SK-N-SH (cell line): Measurements from ENCODE around the gene PRKCA. TPM values are rescaled to one million over a fixed set of nuclear protein-coding genes. Genes with fewer than 3 reads are reported as not detected.
"Not testable (repeated sequence)": the region's sequence is repeated elsewhere in the genome, so short reads cannot be mapped to it uniquely, and the experiment has no call there.

ENCODE experiments used
- CTCF ChIA-PET: fragments of 300-600, 350-600 bp; formaldehyde crosslinking; extraction: SDS; loops from one replicate; lab custom pipeline; 2021; lab: Yijun Ruan, JAX
- POLR2A ChIA-PET: fragments of 350-600 bp; sonication (Branson Sonifier 250); formaldehyde crosslinking; extraction: SDS; loops from one replicate; lab custom pipeline; 2020; ENCODE audit warnings: antibody characterized with exemption, inconsistent platforms; lab: Yijun Ruan, JAX
- DNase-seq: peaks from one replicate; pipeline ENCODE4 v3.0.0; 2012
- H2AFZ ChIP-seq: fragments of 200-600 bp; sonication (generic); 2 replicates; pipeline ENCODE4 v1.8.1; 2016; ENCODE audit warnings: antibody characterized with exemption, mild to moderate bottlenecking, low read depth
- H3F3A ChIP-seq: fragments of 200-600 bp; sonication (generic); replicated peaks from 2 replicates; pipeline ENCODE3; 2016; ENCODE audit warnings: antibody characterized with exemption, mild to moderate bottlenecking; ENCODE audit not compliant: insufficient read depth
- H3K27ac ChIP-seq, 2 experiments: fragments of 200-500 bp in 1 of 2; fragments of 200-600 bp in 1 of 2; sonication (Bioruptor generic) in 1 of 2; sonication (generic), shearing (Covaris generic) in 1 of 2; 2 replicates each; pipeline versions ENCODE4 v1.5.1 to v1.6.1; 2014 to 2016; ENCODE audit warnings: low read depth in 2 of 2, inconsistent platforms in 1 of 2, low read length in 1 of 2, mild to moderate bottlenecking in 1 of 2, mixed read lengths in 1 of 2
- H3K27me3 ChIP-seq: fragments of 200-600 bp; sonication (generic), shearing (Covaris generic); 2 replicates; pipeline ENCODE4 v1.6.1; 2016; ENCODE audit warnings: mixed run types; ENCODE audit not compliant: insufficient read depth
- H3K36me3 ChIP-seq, 2 experiments: fragments of 200-500 bp in 1 of 2; fragments of 200-600 bp in 1 of 2; sonication (Bioruptor generic) in 1 of 2; sonication (generic) in 1 of 2; replicated peaks in 1 of 2; 2 replicates each; pipeline versions ENCODE3 to v1.5.1; 2014 to 2016; ENCODE audit warnings: low read length in 1 of 2, mild to moderate bottlenecking in 1 of 2; ENCODE audit not compliant: insufficient read depth in 2 of 2, control insufficient read depth in 1 of 2
- H3K4me1 ChIP-seq, 2 experiments: fragments of 200-500 bp in 1 of 2; fragments of 200-600 bp in 1 of 2; sonication (Bioruptor generic) in 1 of 2; sonication (generic), shearing (Covaris generic) in 1 of 2; 2 replicates each; pipeline versions ENCODE4 v1.5.1 to v1.6.1; 2014 to 2016; ENCODE audit warnings: low read depth in 1 of 2, low read length in 1 of 2, mixed run types in 1 of 2; ENCODE audit not compliant: insufficient read depth in 2 of 2, control insufficient read depth in 1 of 2
- H3K4me2 ChIP-seq: fragments of 200-600 bp; sonication (generic), shearing (Covaris generic); 2 replicates; pipeline ENCODE4 v1.6.1; 2017; ENCODE audit warnings: mixed run types
- H3K4me3 ChIP-seq, 2 experiments: fragments of 200-500 bp in 1 of 2; fragments of 200-600 bp in 1 of 2; sonication (Bioruptor generic) in 1 of 2; sonication (generic), shearing (Covaris generic) in 1 of 2; 2 replicates each; pipeline versions ENCODE4 v1.5.1 to v1.8.1; 2014 to 2016; ENCODE audit warnings: low read depth in 2 of 2, inconsistent platforms in 1 of 2, low read length in 1 of 2, mild to moderate bottlenecking in 1 of 2, mixed read lengths in 1 of 2, moderate library complexity in 1 of 2
- H3K79me2 ChIP-seq: fragments of 200-600 bp; sonication (generic); 2 replicates; pipeline ENCODE4 v1.8.1; 2017; ENCODE audit warnings: mild to moderate bottlenecking; ENCODE audit not compliant: insufficient read depth
- H3K9ac ChIP-seq: fragments of 200-600 bp; sonication (generic); 2 replicates; pipeline ENCODE4 v1.6.1; 2017; ENCODE audit warnings: mixed run types
- H3K9me2 ChIP-seq: fragments of 200-600 bp; sonication (generic); 2 replicates; pipeline ENCODE4 v1.6.1; 2017; ENCODE audit warnings: mixed run types
- H3K9me3 ChIP-seq: fragments of 200-600 bp; sonication (generic); 2 replicates; pipeline ENCODE4 v1.6.1; 2017; ENCODE audit warnings: mixed run types, mild to moderate bottlenecking, moderate library complexity
- H4K20me1 ChIP-seq: fragments of 200-600 bp; sonication (generic); 2 replicates; pipeline ENCODE4 v1.6.1; 2017; ENCODE audit warnings: mild to moderate bottlenecking, mixed run types; ENCODE audit not compliant: insufficient read depth
- FOSL2 ChIP-seq: IDR thresholded peaks from 2 replicates; pipeline ENCODE4 v1.4.0; 2012; ENCODE audit warnings: low read depth, mild to moderate bottlenecking, moderate library complexity, borderline replicate concordance
- FOXM1 ChIP-seq: IDR thresholded peaks from 2 replicates; pipeline ENCODE4 v1.4.0; 2012; ENCODE audit warnings: low read depth, mild to moderate bottlenecking
- GABPA ChIP-seq: IDR thresholded peaks from 2 replicates; pipeline ENCODE4 v1.4.0; 2012; ENCODE audit warnings: low read depth, mild to moderate bottlenecking
- IRF3 ChIP-seq: fragments of 150-350 bp; IDR thresholded peaks from 2 replicates; pipeline ENCODE4 v1.6.1; 2016; ENCODE audit warnings: mild to moderate bottlenecking, low read depth, low read length
- MXI1 ChIP-seq: IDR thresholded peaks from 2 replicates; pipeline ENCODE4 v1.6.1; 2012; ENCODE audit warnings: mild to moderate bottlenecking, low read depth, low read length, improper control_type of control experiment
- NFIC ChIP-seq: IDR thresholded peaks from 2 replicates; pipeline ENCODE4 v1.4.0; 2012; ENCODE audit warnings: borderline replicate concordance
- NRF1 ChIP-seq: IDR thresholded peaks from 2 replicates; pipeline ENCODE4 v1.6.1; 2012; ENCODE audit warnings: low read depth, mild to moderate bottlenecking, low read length
- POLR2AphosphoS5 ChIP-seq: IDR thresholded peaks from 2 replicates; pipeline ENCODE4 v1.6.1; 2012; ENCODE audit warnings: low read depth, low read length
- TAF1 ChIP-seq: IDR thresholded peaks from 2 replicates; pipeline ENCODE4 v1.6.1; 2012; ENCODE audit warnings: low read depth, mild to moderate bottlenecking, low read length, moderate library complexity, borderline replicate concordance
- TCF12 ChIP-seq: IDR thresholded peaks from 2 replicates; pipeline ENCODE4 v1.4.0; 2012
- TEAD4 ChIP-seq: IDR thresholded peaks from 2 replicates; pipeline ENCODE4 v1.4.0; 2012; ENCODE audit warnings: mild to moderate bottlenecking, borderline replicate concordance; ENCODE audit not compliant: insufficient read depth
- ZBTB33 ChIP-seq: IDR thresholded peaks from 2 replicates; pipeline ENCODE4 v1.4.0; 2012; ENCODE audit warnings: low read depth, borderline replicate concordance
- WGBS: methylation state at CpG from one replicate; pipeline ENCODE4 v1.1.6; 2017; ENCODE audit warnings: low lambda C conversion rate; 5-methylcytosine and 5-hydroxymethylcytosine counted together
- polyA plus RNA-seq, 3 experiments: library from polyadenylated mRNA; depleted of rRNA; stranded (reverse); fragments of >200 nt; gene quantifications; 2 replicates each; pipeline ENCODE4 v1.2.3, GENCODE V29; 2012
- TF ChIP-seq, protein P1 (sequence below): IDR thresholded peaks from 2 replicates; pipeline ENCODE4 v1.4.0; 2012; ENCODE audit warnings: low read depth
- TF ChIP-seq, protein P2 (sequence below): fragments of 200-600 bp; sonication (generic); IDR thresholded peaks from 2 replicates; pipeline ENCODE4 v1.6.1; 2017; ENCODE audit warnings: antibody characterized with exemption, mild to moderate bottlenecking, moderate library complexity
- TF ChIP-seq, protein P3 (sequence below): IDR thresholded peaks from 2 replicates; pipeline ENCODE4 v1.6.1; 2012; ENCODE audit warnings: mild to moderate bottlenecking, low read depth, low read length, moderate library complexity

Gene PRKCA
- polyA plus RNA-seq, 1 of the 3 experiments (the other 2 are of a cell fraction) = 108 TPM

- no peak overlapping the region for H3K4me3 ChIP-seq
- H3K9ac ChIP-seq = no peak overlapping the region
- no peaks in the 10 kb centered on the region for H3K27me3 ChIP-seq
- TF ChIP-seq FOSL2 (no peak), ZBTB33 (no peak), FOXM1 (no peak), NRF1 (no peak), GABPA (no peak), TAF1 (no peak), POLR2AphosphoS5 (no peak), MXI1 (no peak), NFIC (no peak), TEAD4 (no peak), IRF3 (no peak), TCF12 (no peak)
- TF ChIP-seq, protein P1, sequence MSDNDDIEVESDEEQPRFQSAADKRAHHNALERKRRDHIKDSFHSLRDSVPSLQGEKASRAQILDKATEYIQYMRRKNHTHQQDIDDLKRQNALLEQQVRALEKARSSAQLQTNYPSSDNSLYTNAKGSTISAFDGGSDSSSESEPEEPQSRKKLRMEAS = no peak
- TF ChIP-seq, protein P2, sequence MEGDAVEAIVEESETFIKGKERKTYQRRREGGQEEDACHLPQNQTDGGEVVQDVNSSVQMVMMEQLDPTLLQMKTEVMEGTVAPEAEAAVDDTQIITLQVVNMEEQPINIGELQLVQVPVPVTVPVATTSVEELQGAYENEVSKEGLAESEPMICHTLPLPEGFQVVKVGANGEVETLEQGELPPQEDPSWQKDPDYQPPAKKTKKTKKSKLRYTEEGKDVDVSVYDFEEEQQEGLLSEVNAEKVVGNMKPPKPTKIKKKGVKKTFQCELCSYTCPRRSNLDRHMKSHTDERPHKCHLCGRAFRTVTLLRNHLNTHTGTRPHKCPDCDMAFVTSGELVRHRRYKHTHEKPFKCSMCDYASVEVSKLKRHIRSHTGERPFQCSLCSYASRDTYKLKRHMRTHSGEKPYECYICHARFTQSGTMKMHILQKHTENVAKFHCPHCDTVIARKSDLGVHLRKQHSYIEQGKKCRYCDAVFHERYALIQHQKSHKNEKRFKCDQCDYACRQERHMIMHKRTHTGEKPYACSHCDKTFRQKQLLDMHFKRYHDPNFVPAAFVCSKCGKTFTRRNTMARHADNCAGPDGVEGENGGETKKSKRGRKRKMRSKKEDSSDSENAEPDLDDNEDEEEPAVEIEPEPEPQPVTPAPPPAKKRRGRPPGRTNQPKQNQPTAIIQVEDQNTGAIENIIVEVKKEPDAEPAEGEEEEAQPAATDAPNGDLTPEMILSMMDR = no peak
- TF ChIP-seq, protein P3, sequence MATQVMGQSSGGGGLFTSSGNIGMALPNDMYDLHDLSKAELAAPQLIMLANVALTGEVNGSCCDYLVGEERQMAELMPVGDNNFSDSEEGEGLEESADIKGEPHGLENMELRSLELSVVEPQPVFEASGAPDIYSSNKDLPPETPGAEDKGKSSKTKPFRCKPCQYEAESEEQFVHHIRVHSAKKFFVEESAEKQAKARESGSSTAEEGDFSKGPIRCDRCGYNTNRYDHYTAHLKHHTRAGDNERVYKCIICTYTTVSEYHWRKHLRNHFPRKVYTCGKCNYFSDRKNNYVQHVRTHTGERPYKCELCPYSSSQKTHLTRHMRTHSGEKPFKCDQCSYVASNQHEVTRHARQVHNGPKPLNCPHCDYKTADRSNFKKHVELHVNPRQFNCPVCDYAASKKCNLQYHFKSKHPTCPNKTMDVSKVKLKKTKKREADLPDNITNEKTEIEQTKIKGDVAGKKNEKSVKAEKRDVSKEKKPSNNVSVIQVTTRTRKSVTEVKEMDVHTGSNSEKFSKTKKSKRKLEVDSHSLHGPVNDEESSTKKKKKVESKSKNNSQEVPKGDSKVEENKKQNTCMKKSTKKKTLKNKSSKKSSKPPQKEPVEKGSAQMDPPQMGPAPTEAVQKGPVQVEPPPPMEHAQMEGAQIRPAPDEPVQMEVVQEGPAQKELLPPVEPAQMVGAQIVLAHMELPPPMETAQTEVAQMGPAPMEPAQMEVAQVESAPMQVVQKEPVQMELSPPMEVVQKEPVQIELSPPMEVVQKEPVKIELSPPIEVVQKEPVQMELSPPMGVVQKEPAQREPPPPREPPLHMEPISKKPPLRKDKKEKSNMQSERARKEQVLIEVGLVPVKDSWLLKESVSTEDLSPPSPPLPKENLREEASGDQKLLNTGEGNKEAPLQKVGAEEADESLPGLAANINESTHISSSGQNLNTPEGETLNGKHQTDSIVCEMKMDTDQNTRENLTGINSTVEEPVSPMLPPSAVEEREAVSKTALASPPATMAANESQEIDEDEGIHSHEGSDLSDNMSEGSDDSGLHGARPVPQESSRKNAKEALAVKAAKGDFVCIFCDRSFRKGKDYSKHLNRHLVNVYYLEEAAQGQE = no peak
- H4K20me1 ChIP-seq = peaks cover 94% of the 10 kb centered on the region
- H2AFZ ChIP-seq = no peak overlapping the region
- H3K4me1 ChIP-seq = peaks cover 14 to 45% of the 10 kb centered on the region in 2 experiments
- 82% methylated on average over 4 of the region's 4 CpGs for WGBS
- H3K27ac ChIP-seq = no peak overlapping the region
- no peaks in the 10 kb centered on the region for H3K9me2 ChIP-seq
- peaks cover 100% of the 10 kb centered on the region for H3K79me2 ChIP-seq
- peaks cover 14 to 40% of the 10 kb centered on the region in 2 experiments for H3K36me3 ChIP-seq
- H3F3A ChIP-seq = peaks cover 38% of the 10 kb centered on the region
- ChIA-PET CTCF (interaction anchor here (0.6 to 1.9 kb wide), 7 partner anchors 12 to 87 kb away, joined by 3 to 5 read pairs (median 3); no protein-coding TSS in a partner anchor), POLR2A (no interaction called here)
- DNase-seq = no peak
- H3K9me3 ChIP-seq = no peaks in the 10 kb centered on the region
- no peak overlapping the region for H3K4me2 ChIP-seq
Observed at GRCh38 chr17:66341462-66341861, 39.0 kb downstream of the PRKCA start.

GRCh38 chr17:66342263-66342662, 39.9 kb downstream of the PRKCA start:
- CTCF ChIA-PET = interaction anchor here (0.6 to 1.9 kb wide), 3 partner anchors 15 to 44 kb away, joined by 3 to 5 read pairs (median 3); no protein-coding TSS in a partner anchor
- Histone ChIP-seq H3K79me2 (peaks cover 100% of the 10 kb centered on the region), H3K36me3 (peaks cover 14 to 39% of the 10 kb centered on the region in 2 experiments), H3K4me1 (peaks cover 14 to 47% of the 10 kb centered on the region in 2 experiments), H3F3A (peaks cover 46% of the 10 kb centered on the region), H4K20me1 (peaks cover 93% of the 10 kb centered on the region)
- H3K27me3 ChIP-seq, H3K4me3 ChIP-seq, H2AFZ ChIP-seq, H3K4me2 ChIP-seq, POLR2A ChIA-PET, H3K9ac ChIP-seq, DNase-seq, H3K27ac ChIP-seq, H3K9me2 ChIP-seq, H3K9me3 ChIP-seq: not testable (repeated sequence)
- 96% methylated on average over 4 of the region's 4 CpGs for WGBS
